Body of pancreas (tissue), 4 donors: ENCODE results near the gene TMTC4. TPM values are rescaled to one million over a fixed set of nuclear protein-coding genes. Genes with fewer than 3 reads are reported as not detected.

Experiments used
- ATAC-seq: fragments of 150-250 bp; one replicate; pipeline ENCODE4 v1.9.1; 2016
- DNase-seq, 4 donors: peaks; one replicate each; pipeline ENCODE4 v3.0.0-alpha.2; 2019
- H3K27ac ChIP-seq, 4 donors: fragments of 200-600 bp; sonication (generic); 1 replicate in 3 of 4; 2 replicates in 1 of 4; pipeline versions ENCODE4 v1.5.1 to v1.6.1; 2016 to 2019; ENCODE audit warnings: mild to moderate bottlenecking in 1 of 4, mixed read lengths in 1 of 4, moderate library complexity in 1 of 4
- H3K27me3 ChIP-seq, 2 donors: fragments of 200-600 bp; sonication (generic); one replicate each; pipeline ENCODE4 v1.6.0; 2016; ENCODE audit warnings: mild to moderate bottlenecking in 1 of 2
- H3K36me3 ChIP-seq, 2 donors: fragments of 200-600 bp; sonication (generic); replicated peaks in 1 of 2; 2 replicates each; pipeline ENCODE4 v1.5.1; 2016; ENCODE audit warnings: low read depth in 2 of 2; ENCODE audit not compliant: insufficient read depth in 1 of 2
- H3K4me1 ChIP-seq: fragments of 200-600 bp; sonication (generic); one replicate; pipeline ENCODE4 v1.6.0; 2016
- H3K4me3 ChIP-seq, 2 donors: fragments of 200-600 bp; sonication (generic); 1 replicate in 1 of 2; 2 replicates in 1 of 2; pipeline ENCODE4 v1.5.1; 2016 to 2019
- H3K9me3 ChIP-seq, 3 donors: fragments of 200-600 bp; sonication (generic); 1 replicate in 2 of 3; 2 replicates in 1 of 3; pipeline ENCODE4 v1.5.1; 2016
- CTCF ChIP-seq, 7 experiments: fragments of 450-650 bp in 4 of 7; fragments of 200-600 bp in 3 of 7; sonication (generic) in 3 of 7; IDR thresholded peaks; one replicate each; pipeline ENCODE4 v1.5.1; 2016 to 2019; ENCODE audit warnings: antibody characterized with exemption in 7 of 7
- POLR2A ChIP-seq, 3 donors: fragments of 450-650 bp; IDR thresholded peaks; one replicate each; pipeline ENCODE4 v1.6.1; 2016; ENCODE audit warnings: antibody characterized with exemption in 3 of 3, mild to moderate bottlenecking in 2 of 3
- WGBS, 2 donors: methylation state at CpG; one replicate each; pipeline ENCODE4 v1.1.5; 2017; 5-methylcytosine and 5-hydroxymethylcytosine counted together
- intact Hi-C: fragments of 100-400 bp; cut with DNase I; formaldehyde crosslinking; loops from one replicate; pipeline ENCODE4 v1.15.1; 2023
- total RNA-seq, 2 donors: library from RNA; depleted of rRNA; stranded (reverse); fragments of >200 nt; gene quantifications; one replicate each; pipeline ENCODE4 v1.1.0, GENCODE V29; 2016

The TMTC4 gene
- total RNA-seq, 2 donors from 2014 or later = 18.5 to 27.5 TPM

- H3K27me3 ChIP-seq = no peaks in the 10 kb centered on the region
- H3K9me3 ChIP-seq = no peaks in the 10 kb centered on the region
- H3K4me3 ChIP-seq = peak overlapping the region; percentile 33 to 51
- ATAC-seq (peak; percentile 44), DNase-seq (peak; percentile 49 to 67 (median 58))
- H3K36me3 ChIP-seq = no peaks in the 10 kb centered on the region
- H3K27ac ChIP-seq = peak overlapping the region; percentile 84 to 92 (median 92)
- peaks cover 31% of the 10 kb centered on the region for H3K4me1 ChIP-seq
- TF ChIP-seq POLR2A (IDR thresholded peaks at IDR 0.05) (peak; percentile 16 to 40 (median 24)), CTCF (IDR thresholded peaks at IDR 0.05) (no peak)
- intact Hi-C loops = no loop called here
- WGBS, 2 donors = 0% methylated on average over 10 to 39 of the region's 86 CpGs
Observed at GRCh38 chr13:100673713-100674571, 653 bp downstream of the TMTC4 start.

GRCh38 chr13:100673376-100673712, 1.3 kb downstream of the TMTC4 start:
- WGBS, 2 donors = 15 to 17% methylated on average over 11 of the region's 11 CpGs
- ATAC-seq (no peak), DNase-seq (peak in 2 of 4 donors; percentile 17 to 20)
- no peak for TF ChIP-seq POLR2A (IDR thresholded peaks at IDR 0.05)
- TF ChIP-seq CTCF (IDR thresholded peaks at IDR 0.05) = no peak
- Histone ChIP-seq H3K27me3 (no peaks in the 10 kb centered on the region), H3K4me1 (peaks cover 31% of the 10 kb centered on the region), H3K9me3 (no peaks in the 10 kb centered on the region), H3K36me3 (no peaks in the 10 kb centered on the region), H3K4me3 (peak overlapping the region in 1 of 2 donors; percentile 33), H3K27ac (peak overlapping the region in 3 of 4 donors; percentile 76 to 92 (median 91))
- intact Hi-C loops = no loop called here

GRCh38 chr13:100671389-100672182, 3.0 kb downstream of the TMTC4 start:
- intact Hi-C loops = no loop called here
- peak in 1 of 4 donors; percentile 20 for DNase-seq
- H3K9me3 ChIP-seq = no peaks in the 10 kb centered on the region
- H3K4me1 ChIP-seq = peaks cover 31% of the 10 kb centered on the region
- H3K4me3 ChIP-seq = no peak overlapping the region
- H3K27ac ChIP-seq = no peak overlapping the region
- H3K36me3 ChIP-seq = peaks cover 0 to 3% of the 10 kb centered on the region in 2 donors
- TF ChIP-seq CTCF (IDR thresholded peaks at IDR 0.05) (no peak), POLR2A (IDR thresholded peaks at IDR 0.05) (no peak)
- 62 to 63% methylated on average over 11 of the region's 11 CpGs for WGBS, 2 donors
- no peaks in the 10 kb centered on the region for H3K27me3 ChIP-seq
- no peak for ATAC-seq

GRCh38 chr13:100668408-100668807, 6.2 kb downstream of the TMTC4 start:
- Histone ChIP-seq H3K9me3 (no peaks in the 10 kb centered on the region), H3K36me3 (peaks cover 0 to 11% of the 10 kb centered on the region in 2 donors), H3K27me3 (no peaks in the 10 kb centered on the region), H3K4me3 (no peak overlapping the region), H3K4me1 (peaks cover 22% of the 10 kb centered on the region), H3K27ac (no peak overlapping the region)
- DNase-seq = no peak
- WGBS, 2 donors = 82 to 88% methylated on average over 7 of the region's 7 CpGs
- ATAC-seq = no peak
- intact Hi-C loops = no loop called here
- TF ChIP-seq CTCF (IDR thresholded peaks at IDR 0.05) (no peak), POLR2A (IDR thresholded peaks at IDR 0.05) (no peak)
